ENCODE results near the gene TPRG1L.

TPRG1L gene

GRCh38 chr1:3649342-3650247, 24.8 kb downstream of the TPRG1L start, which contains the start of gene WRAP73:
Gene WRAP73, minus strand, starts transcription at chr1:3650103. Its CDS starts 104 bp downstream, at chr1:3649999.
- peak; percentile 36 for DNase-seq

GRCh38 chr1:3650248-3651025, 25.6 kb downstream of the TPRG1L start:
- no peak for DNase-seq

- no peak for DNase-seq
Measured at GRCh38 chr1:3651026-3651929, 26.5 kb downstream of the TPRG1L start.

GRCh38 chr1:3651930-3652547, 27.2 kb downstream of the TPRG1L start, which contains the start of gene TP73:
Gene TP73, plus strand, starts transcription at chr1:3652516. Its CDS starts 29,850 bp downstream, at chr1:3682366.
- DNase-seq, result no peak

- DNase-seq, result no peak
Measured at GRCh38 chr1:3652548-3653285, 27.9 kb downstream of the TPRG1L start.

GRCh38 chr1:3653286-3653618, 28.4 kb downstream of the TPRG1L start:
- DNase-seq, result no peak

GRCh38 chr1:3654549-3655281, 29.9 kb downstream of the TPRG1L start:
- no peak for DNase-seq

- DNase-seq, result no peak
Measured at GRCh38 chr1:3656450-3657095, 31.8 kb downstream of the TPRG1L start.

- DNase-seq, result no peak
Measured at GRCh38 chr1:3657096-3657475, 32.3 kb downstream of the TPRG1L start.

- DNase-seq, result no peak
Measured at GRCh38 chr1:3657578-3658230, 32.9 kb downstream of the TPRG1L start.

- DNase-seq, result no peak
Measured at GRCh38 chr1:3658231-3658615, 33.4 kb downstream of the TPRG1L start.

GRCh38 chr1:3659093-3659492, 34.3 kb downstream of the TPRG1L start:
- DNase-seq, result no peak

- no peak for DNase-seq
Measured at GRCh38 chr1:3660704-3661103, 35.9 kb downstream of the TPRG1L start.

GRCh38 chr1:3661631-3662030, 36.8 kb downstream of the TPRG1L start:
- no peak for DNase-seq

- DNase-seq, result no peak
Measured at GRCh38 chr1:3662080-3662671, 37.4 kb downstream of the TPRG1L start.

GRCh38 chr1:3663999-3664699, 39.3 kb downstream of the TPRG1L start:
- no peak for DNase-seq

- no peak for DNase-seq
Measured at GRCh38 chr1:3664700-3665375, 40.0 kb downstream of the TPRG1L start.

- DNase-seq, result no peak
Measured at GRCh38 chr1:3668148-3668547, 43.3 kb downstream of the TPRG1L start.
